HepG2 (cell line): ENCODE measurements around the gene MAP3K20. TPM values are rescaled to one million over a fixed set of nuclear protein-coding genes. Genes with fewer than 3 reads are reported as not detected.

Experiments
- CEBPG ChIP-seq: IDR thresholded peaks from 2 replicates; pipeline ENCODE4 v1.6.1; 2016
- CREM ChIP-seq, 2 experiments: sonication (generic) in 1 of 2; formaldehyde crosslinking in 1 of 2; IDR thresholded peaks; 2 replicates each; pipeline versions ENCODE4 v1.4.0 to v1.6.1; 2016 to 2020; ENCODE audit warnings: antibody characterized with exemption in 1 of 2, mild to moderate bottlenecking in 1 of 2, missing genetic modification reagents in 1 of 2
- EP300 ChIP-seq, 3 experiments: sonication (generic) in 1 of 3; formaldehyde crosslinking in 1 of 3; IDR thresholded peaks; 2 replicates each; pipeline versions ENCODE4 v1.5.1 to v1.6.1; 2011 to 2020; ENCODE audit warnings: low read depth in 2 of 3, low read length in 2 of 3, borderline replicate concordance in 1 of 3, improper control_type of control experiment in 1 of 3, mild to moderate bottlenecking in 1 of 3, missing genetic modification reagents in 1 of 3, moderate library complexity in 1 of 3
- FOXJ3 ChIP-seq: sonication (generic); formaldehyde crosslinking; IDR thresholded peaks from 2 replicates; pipeline ENCODE4 v1.4.0; 2020; ENCODE audit warnings: missing genetic modification reagents, mild to moderate bottlenecking, borderline replicate concordance
- FOXO1 ChIP-seq: sonication (generic); formaldehyde crosslinking; IDR thresholded peaks from 2 replicates; pipeline ENCODE4 v1.4.0; 2020; ENCODE audit warnings: missing genetic modification reagents
- HNRNPL ChIP-seq: fragments of 200-400 bp; formaldehyde crosslinking; IDR thresholded peaks from 2 replicates; pipeline ENCODE4 v1.6.1; 2017; ENCODE audit warnings: mild to moderate bottlenecking, low read depth, low read length
- HNRNPUL1 ChIP-seq: fragments of 200-400 bp; formaldehyde crosslinking; IDR thresholded peaks from 2 replicates; pipeline ENCODE4 v1.6.1; 2017; ENCODE audit warnings: low read depth, mild to moderate bottlenecking, low read length, moderate library complexity
- IKZF4 ChIP-seq: sonication (generic); formaldehyde crosslinking; IDR thresholded peaks from 2 replicates; pipeline ENCODE4 v1.5.1; 2020; ENCODE audit warnings: borderline replicate concordance, mild to moderate bottlenecking, low read depth, missing genetic modification reagents; ENCODE audit errors: not compliant biosample characterization
- IRF1 ChIP-seq: sonication (generic); formaldehyde crosslinking; IDR thresholded peaks from 2 replicates; pipeline ENCODE4 v1.4.0; 2020; ENCODE audit warnings: low read depth, mild to moderate bottlenecking, missing genetic modification reagents
- KAT8 ChIP-seq: IDR thresholded peaks from 2 replicates; pipeline ENCODE4 v1.6.1; 2016; ENCODE audit warnings: missing genetic modification reagents, missing compliant biosample characterization
- KMT2B ChIP-seq: IDR thresholded peaks from 2 replicates; pipeline ENCODE4 v1.6.1; 2016; ENCODE audit warnings: missing genetic modification reagents, missing compliant biosample characterization
- NFKBIZ ChIP-seq: IDR thresholded peaks from 2 replicates; pipeline ENCODE4 v1.6.1; 2018; ENCODE audit warnings: missing genetic modification reagents, missing compliant biosample characterization
- PCBP2 ChIP-seq: fragments of 200-400 bp; formaldehyde crosslinking; optimal IDR thresholded peaks from 2 replicates; pipeline ENCODE3; 2018; ENCODE audit warnings: low read length, low read depth; ENCODE audit not compliant: poor library complexity, severe bottlenecking
- PITX1 ChIP-seq: sonication (generic); formaldehyde crosslinking; IDR thresholded peaks from 2 replicates; pipeline ENCODE4 v1.5.1; 2020; ENCODE audit warnings: mild to moderate bottlenecking, missing genetic modification reagents
- POGZ ChIP-seq: sonication (generic); formaldehyde crosslinking; IDR thresholded peaks from 2 replicates; pipeline ENCODE4 v1.4.0; 2020; ENCODE audit warnings: mild to moderate bottlenecking, missing genetic modification reagents
- RXRB ChIP-seq: IDR thresholded peaks from 2 replicates; pipeline ENCODE4 v1.6.1; 2016; ENCODE audit warnings: borderline replicate concordance, missing genetic modification reagents, missing compliant biosample characterization
- SOX5 ChIP-seq: IDR thresholded peaks from 2 replicates; pipeline ENCODE4 v1.6.1; 2016; ENCODE audit warnings: borderline replicate concordance
- SRF ChIP-seq: IDR thresholded peaks from 2 replicates; pipeline ENCODE4 v1.6.1; 2011; ENCODE audit warnings: mild to moderate bottlenecking, low read depth, low read length, moderate library complexity
- TCF7 ChIP-seq: sonication (generic); IDR thresholded peaks from 2 replicates; pipeline ENCODE4 v1.6.1; 2016; ENCODE audit warnings: antibody characterized with exemption, low read depth
- THAP11 ChIP-seq: IDR thresholded peaks from 2 replicates; pipeline ENCODE4 v1.6.1; 2016; ENCODE audit warnings: missing biosample characterization, missing genetic modification reagents
- ZBTB7B ChIP-seq: sonication (generic); formaldehyde crosslinking; IDR thresholded peaks from 2 replicates; pipeline ENCODE4 v1.4.0; 2020; ENCODE audit warnings: missing genetic modification reagents
- ZEB1 ChIP-seq: IDR thresholded peaks from 2 replicates; pipeline ENCODE4 v1.6.1; 2012; ENCODE audit warnings: mild to moderate bottlenecking, low read depth, inconsistent platforms; ENCODE audit not compliant: insufficient replicate concordance
- ZFP41 ChIP-seq: sonication (generic); formaldehyde crosslinking; IDR thresholded peaks from 2 replicates; pipeline ENCODE4 v1.4.0; 2020; ENCODE audit warnings: mild to moderate bottlenecking, missing genetic modification reagents, borderline replicate concordance
- ZNF232 ChIP-seq: sonication (generic); formaldehyde crosslinking; IDR thresholded peaks from 2 replicates; pipeline ENCODE4 v1.4.0; 2020; ENCODE audit warnings: missing genetic modification reagents, borderline replicate concordance
- ZNF567 ChIP-seq: sonication (generic); formaldehyde crosslinking; IDR thresholded peaks from 2 replicates; pipeline ENCODE4 v1.8.1; 2023; ENCODE audit warnings: mild to moderate bottlenecking, missing genetic modification reagents, borderline replicate concordance
- ZNF678 ChIP-seq: sonication (generic); formaldehyde crosslinking; IDR thresholded peaks from 2 replicates; pipeline ENCODE4 v1.4.0; 2020; ENCODE audit warnings: mild to moderate bottlenecking, missing genetic modification reagents
- ZSCAN22 ChIP-seq: sonication (generic); formaldehyde crosslinking; IDR thresholded peaks from 2 replicates; pipeline ENCODE4 v1.4.0; 2020; ENCODE audit warnings: mild to moderate bottlenecking, missing genetic modification reagents
- ZXDC ChIP-seq: sonication (generic); formaldehyde crosslinking; IDR thresholded peaks from 2 replicates; pipeline ENCODE4 v1.5.0; 2020; ENCODE audit warnings: mild to moderate bottlenecking, missing genetic modification reagents
- polyA plus RNA-seq, 8 experiments: library from polyadenylated mRNA; depleted of rRNA in 3 of 8; stranded (reverse) in 7 of 8; unstranded in 1 of 8; fragments of >200 nt; fragmentation: Illumina TruSeq in 4 of 8; extraction: Trizol in 4 of 8; gene quantifications; 2 replicates each; pipeline versions ENCODE4 v1.2.1 to v1.2.3, GENCODE V29; 2011 to 2016; ENCODE audit warnings: low read depth in 4 of 8, missing spikeins in 1 of 8, mixed read lengths in 1 of 8; ENCODE audit not compliant: insufficient read depth in 1 of 8
- total RNA-seq, 5 experiments: library from RNA; depleted of rRNA; stranded (reverse); fragments of >200 nt; fragmentation: Illumina TruSeq; extraction: Trizol; gene quantifications; 2 replicates each; pipeline ENCODE4 v1.2.3, GENCODE V29; 2016; ENCODE audit warnings: low read depth in 1 of 5
- TF ChIP-seq, protein P1 (sequence below): conservative IDR thresholded peaks from 2 replicates; pipeline ENCODE4 v1.6.1; 2018; ENCODE audit warnings: missing genetic modification reagents

MAP3K20 gene
- total and polyA plus RNA-seq, 2 of the 13 experiments (the other 11 are each of a cell fraction or from before 2014, with no cell fraction given), result 5.2 to 13.5 TPM

GRCh38 chr2:173238385-173238784, 162.7 kb downstream of the MAP3K20 start (continued):
- TF ChIP-seq EP300 (IDR thresholded peaks at IDR 0.05; ENCODE audit: low read depth in 2 of 2, low read length in 2 of 2) (peak in 1 of 2 experiments; percentile 29; a peak in 1 of 4 replicates), EP300 (CRISPR knock-in tag; IDR thresholded peaks at IDR 0.05; ENCODE audit: borderline replicate concordance) (no peak), POGZ (0 out of 2 replicates have a peak, but pooled peaks have one; percentile 23), ZXDC (CRISPR knock-in tag) (no peak), ZFP41 (CRISPR knock-in tag) (no peak), ZBTB7B (no peak), TCF7 (peak; percentile 62), THAP11 (no peak), CEBPG (CRISPR knock-in tag) (peak; percentile 59; the same call in 1 of the 2 replicates), HNRNPUL1 (no peak), HNRNPL (no peak), SRF (no peak), FOXJ3 (CRISPR knock-in tag) (no peak), IKZF4 (CRISPR knock-in tag) (no peak), KMT2B (CRISPR knock-in tag) (no peak), PCBP2 (no peak), PITX1 (no peak), NFKBIZ (no peak), ZNF232 (CRISPR knock-in tag) (no peak), CREM (IDR thresholded peaks at IDR 0.05) (0 out of 2 replicates have a peak, but pooled peaks have one; percentile 17), CREM (CRISPR knock-in tag; IDR thresholded peaks at IDR 0.05) (no peak), RXRB (CRISPR knock-in tag) (no peak), ZNF567 (CRISPR knock-in tag) (no peak), ZNF678 (CRISPR knock-in tag) (no peak), ZSCAN22 (CRISPR knock-in tag) (no peak), IRF1 (CRISPR knock-in tag) (no peak), KAT8 (CRISPR knock-in tag) (no peak), FOXO1 (CRISPR knock-in tag) (no peak), ZEB1 (peak; percentile 76), SOX5 (peak; percentile 48; the same call in 1 of the 2 replicates)
- TF ChIP-seq, protein P1, sequence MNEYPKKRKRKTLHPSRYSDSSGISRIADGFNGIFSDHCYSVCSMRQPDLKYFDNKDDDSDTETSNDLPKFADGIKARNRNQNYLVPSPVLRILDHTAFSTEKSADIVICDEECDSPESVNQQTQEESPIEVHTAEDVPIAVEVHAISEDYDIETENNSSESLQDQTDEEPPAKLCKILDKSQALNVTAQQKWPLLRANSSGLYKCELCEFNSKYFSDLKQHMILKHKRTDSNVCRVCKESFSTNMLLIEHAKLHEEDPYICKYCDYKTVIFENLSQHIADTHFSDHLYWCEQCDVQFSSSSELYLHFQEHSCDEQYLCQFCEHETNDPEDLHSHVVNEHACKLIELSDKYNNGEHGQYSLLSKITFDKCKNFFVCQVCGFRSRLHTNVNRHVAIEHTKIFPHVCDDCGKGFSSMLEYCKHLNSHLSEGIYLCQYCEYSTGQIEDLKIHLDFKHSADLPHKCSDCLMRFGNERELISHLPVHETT (CRISPR knock-in tag), result no peak
